Suprapubic skin (tissue), 4 donors: ENCODE measurements around the gene ABI3BP. TPM values are rescaled to one million over a fixed set of nuclear protein-coding genes. Genes with fewer than 3 reads are reported as not detected.
A peak's percentile ranks its signal among the peaks of the same experiment; 100 is the strongest.

Source experiments
- DNase-seq, 2 donors: peaks; one replicate each; pipeline ENCODE4 v3.0.0-alpha.2; 2019; ENCODE audit warnings: low spot score in 2 of 2
- H3K27ac ChIP-seq: fragments of 200-600 bp; sonication (generic); one replicate; pipeline ENCODE4 v1.5.1; 2019
- H3K27me3 ChIP-seq: fragments of 200-600 bp; sonication (generic); one replicate; pipeline ENCODE4 v1.5.1; 2019
- H3K36me3 ChIP-seq: fragments of 200-600 bp; sonication (generic); one replicate; pipeline ENCODE4 v1.5.1; 2019
- H3K4me1 ChIP-seq: fragments of 200-600 bp; sonication (generic); one replicate; pipeline ENCODE4 v1.5.1; 2019
- H3K4me3 ChIP-seq: fragments of 200-600 bp; sonication (generic); one replicate; pipeline ENCODE4 v1.5.1; 2019; ENCODE audit warnings: mild to moderate bottlenecking
- H3K9me3 ChIP-seq: fragments of 200-600 bp; sonication (generic); one replicate; pipeline ENCODE4 v1.5.1; 2019
- CTCF ChIP-seq, 2 donors: fragments of 200-600 bp in 1 of 2; fragments of 450-650 bp in 1 of 2; sonication (generic) in 1 of 2; IDR thresholded peaks; one replicate each; pipeline ENCODE4 v1.5.1; 2016 to 2019; ENCODE audit warnings: antibody characterized with exemption in 2 of 2, mild to moderate bottlenecking in 1 of 2, moderate library complexity in 1 of 2
- EP300 ChIP-seq: sonication (generic); formaldehyde crosslinking; IDR thresholded peaks from one replicate; pipeline ENCODE4 v1.6.1; 2017; ENCODE audit warnings: antibody characterized with exemption
- POLR2A ChIP-seq, 2 donors: fragments of 450-650 bp; IDR thresholded peaks; one replicate each; pipeline ENCODE4 v1.6.1; 2017; ENCODE audit warnings: antibody characterized with exemption in 2 of 2, mild to moderate bottlenecking in 2 of 2, moderate library complexity in 2 of 2
- POLR2AphosphoS5 ChIP-seq, 3 donors: sonication (generic); formaldehyde crosslinking; IDR thresholded peaks; one replicate each; pipeline ENCODE4 v1.6.1; 2017; ENCODE audit warnings: antibody characterized with exemption in 3 of 3
- WGBS: methylation state at CpG from one replicate; pipeline ENCODE4 v1.1.5; 2018; 5-methylcytosine and 5-hydroxymethylcytosine counted together
- total RNA-seq, 4 donors: library from RNA; depleted of rRNA; stranded (reverse); fragments of >200 nt; gene quantifications; one replicate each; pipeline ENCODE4 v1.1.0, GENCODE V29; 2016

The ABI3BP gene
- total RNA-seq, 4 donors from 2014 or later: 20.6 to 54.4 (median 38.4) TPM

- no peak for DNase-seq
Measured at GRCh38 chr3:100709842-100710260, 283.4 kb downstream of the ABI3BP start.

GRCh38 chr3:100708989-100709841, 284.0 kb downstream of the ABI3BP start, which contains the start of gene TFG:
TFG (plus strand) TSS chr3:100709494; CDS start chr3:100713686, 4,192 bp downstream.
- H3K9me3 ChIP-seq: no peaks in the 10 kb centered on the region
- peak; percentile 98 for DNase-seq
- 1% methylated on average over 56 of the region's 76 CpGs for WGBS
- H3K27ac ChIP-seq: peak within 1 kb of the TSS; percentile 96
- peak within 1 kb of the TSS; percentile 73 for H3K4me3 ChIP-seq
- peaks cover 5% of the 10 kb centered on the region for H3K36me3 ChIP-seq
- no peaks in the 10 kb centered on the region for H3K27me3 ChIP-seq
- H3K4me1 ChIP-seq: peaks cover 32% of the 10 kb centered on the region
- peak; percentile 0 for TF ChIP-seq EP300
- peak; percentile 31 to 81 for TF ChIP-seq POLR2A (IDR thresholded peaks at IDR 0.05)
- peak in 2 of 3 donors; percentile 37 to 80 for TF ChIP-seq POLR2AphosphoS5 (IDR thresholded peaks at IDR 0.05)
- no peak for TF ChIP-seq CTCF (IDR thresholded peaks at IDR 0.05)

More at GRCh38 chr3:100709842-100710260, 283.4 kb downstream of the ABI3BP start:
- no peaks in the 10 kb centered on the region for H3K9me3 ChIP-seq
- peak overlapping the region; percentile 73 for H3K4me3 ChIP-seq
- H3K36me3 ChIP-seq: peaks cover 8% of the 10 kb centered on the region
- H3K27ac ChIP-seq: peak overlapping the region; percentile 96
- no peaks in the 10 kb centered on the region for H3K27me3 ChIP-seq
- 0% methylated on average over 18 of the region's 23 CpGs for WGBS
- H3K4me1 ChIP-seq: peaks cover 32% of the 10 kb centered on the region
- TF ChIP-seq EP300 (no peak), CTCF (IDR thresholded peaks at IDR 0.05) (no peak), POLR2AphosphoS5 (IDR thresholded peaks at IDR 0.05) (no peak), POLR2A (IDR thresholded peaks at IDR 0.05) (no peak)

- peak overlapping the region; percentile 96 for H3K27ac ChIP-seq
- no peaks in the 10 kb centered on the region for H3K9me3 ChIP-seq
- no peak for TF ChIP-seq POLR2A (IDR thresholded peaks at IDR 0.05)
- TF ChIP-seq CTCF (IDR thresholded peaks at IDR 0.05): no peak
- TF ChIP-seq POLR2AphosphoS5 (IDR thresholded peaks at IDR 0.05): no peak
- TF ChIP-seq EP300: peak; percentile 8
- H3K4me1 ChIP-seq: peaks cover 32% of the 10 kb centered on the region
- no peaks in the 10 kb centered on the region for H3K36me3 ChIP-seq
- 81% methylated on average over 3 of the region's 3 CpGs for WGBS
- no peak for DNase-seq
- H3K4me3 ChIP-seq: peak overlapping the region; percentile 73
- no peaks in the 10 kb centered on the region for H3K27me3 ChIP-seq
Measured at GRCh38 chr3:100708644-100708988, 284.6 kb downstream of the ABI3BP start.

- no peak for DNase-seq
- peaks cover 16% of the 10 kb centered on the region for H3K4me1 ChIP-seq
- no peak overlapping the region for H3K27ac ChIP-seq
- no peaks in the 10 kb centered on the region for H3K36me3 ChIP-seq
- H3K4me3 ChIP-seq: no peak overlapping the region
- no peaks in the 10 kb centered on the region for H3K9me3 ChIP-seq
- TF ChIP-seq POLR2AphosphoS5 (IDR thresholded peaks at IDR 0.05) (no peak), POLR2A (IDR thresholded peaks at IDR 0.05) (no peak), CTCF (IDR thresholded peaks at IDR 0.05) (no peak), EP300 (no peak)
- no peaks in the 10 kb centered on the region for H3K27me3 ChIP-seq
- 42% methylated on average over 3 of the region's 3 CpGs for WGBS
Measured at GRCh38 chr3:100706365-100706764, 286.9 kb downstream of the ABI3BP start.

- no peak for DNase-seq
- no peak overlapping the region for H3K4me3 ChIP-seq
- no peaks in the 10 kb centered on the region for H3K9me3 ChIP-seq
- peaks cover 4% of the 10 kb centered on the region for H3K4me1 ChIP-seq
- H3K27ac ChIP-seq: no peak overlapping the region
- H3K27me3 ChIP-seq: peaks cover 4% of the 10 kb centered on the region
- TF ChIP-seq EP300: no peak
- no peak for TF ChIP-seq CTCF (IDR thresholded peaks at IDR 0.05)
- no peak for TF ChIP-seq POLR2A (IDR thresholded peaks at IDR 0.05)
- no peak for TF ChIP-seq POLR2AphosphoS5 (IDR thresholded peaks at IDR 0.05)
- H3K36me3 ChIP-seq: no peaks in the 10 kb centered on the region
- WGBS: 83% methylated on average over 4 of the region's 4 CpGs
Measured at GRCh38 chr3:100703865-100704264, 289.4 kb downstream of the ABI3BP start.
